Activated T-cell treated with anti-CD3 and anti-CD28 coated beads for 48 hours (primary cell): ENCODE data around the gene NRXN3.

Experiments used
- DNase-seq: peaks from one replicate; pipeline ENCODE4 v3.0.0-alpha.2; 2020; ENCODE audit warnings: low read depth

The NRXN3 gene

DNA sequence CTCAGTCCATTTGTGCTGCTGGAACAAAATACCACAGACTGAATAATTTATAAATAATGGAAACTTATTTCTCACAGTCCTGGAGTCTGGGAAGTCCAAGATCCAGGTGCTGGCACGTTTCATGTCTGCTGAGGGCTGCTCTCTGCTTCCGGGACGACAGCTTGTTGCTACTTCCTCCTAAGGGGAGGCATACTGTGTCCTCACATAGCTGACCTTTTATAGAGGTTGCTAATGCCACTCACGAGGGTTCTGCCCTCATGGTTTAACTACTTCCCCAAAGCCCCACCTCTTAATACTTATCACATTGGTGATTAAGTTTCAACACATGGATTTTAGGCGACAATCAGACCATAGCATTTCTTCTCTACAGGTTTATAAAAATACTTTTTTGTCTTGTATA lies 411.1 kb downstream of the NRXN3 start:
- no peak for DNase-seq

DNA sequence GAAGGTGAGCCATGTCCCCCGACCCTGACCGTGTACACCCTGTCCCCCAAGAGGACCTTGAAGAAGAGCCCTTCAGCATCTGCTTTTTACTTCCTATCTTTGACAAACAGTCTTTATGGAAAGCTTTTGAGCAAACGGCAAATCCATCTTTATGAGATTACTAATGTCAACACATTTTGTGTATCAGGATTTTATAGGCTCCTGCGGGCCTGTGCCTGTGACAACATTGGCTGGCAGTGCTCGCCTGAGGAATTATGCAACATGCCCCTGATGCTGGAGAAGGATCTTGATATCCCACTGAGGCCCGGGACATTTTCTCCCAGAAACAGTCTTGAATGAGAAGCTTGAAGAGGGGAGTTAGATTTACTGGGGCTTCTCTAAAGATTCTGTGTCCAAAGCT lies 416.5 kb downstream of the NRXN3 start:
- DNase-seq = no peak

DNA sequence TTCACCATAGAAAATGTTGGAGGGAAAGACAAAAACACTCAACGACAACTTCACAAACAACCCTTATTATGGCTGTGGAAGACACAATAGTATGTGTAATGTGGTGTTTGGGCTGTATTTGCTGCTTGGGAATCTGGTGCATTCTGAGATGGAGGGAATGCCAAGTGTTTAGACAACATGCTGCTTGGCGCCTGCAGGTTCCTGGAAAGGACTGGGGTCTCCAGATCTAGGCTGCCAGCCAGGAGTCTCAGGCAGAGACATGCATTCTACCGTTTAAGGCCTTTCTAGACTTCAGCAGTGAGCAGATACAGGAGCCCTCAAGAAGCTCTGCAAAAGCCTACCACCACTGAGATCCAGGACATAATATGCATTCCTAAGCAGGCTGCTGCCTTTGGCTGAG lies 418.7 kb downstream of the NRXN3 start:
- no peak for DNase-seq

DNA sequence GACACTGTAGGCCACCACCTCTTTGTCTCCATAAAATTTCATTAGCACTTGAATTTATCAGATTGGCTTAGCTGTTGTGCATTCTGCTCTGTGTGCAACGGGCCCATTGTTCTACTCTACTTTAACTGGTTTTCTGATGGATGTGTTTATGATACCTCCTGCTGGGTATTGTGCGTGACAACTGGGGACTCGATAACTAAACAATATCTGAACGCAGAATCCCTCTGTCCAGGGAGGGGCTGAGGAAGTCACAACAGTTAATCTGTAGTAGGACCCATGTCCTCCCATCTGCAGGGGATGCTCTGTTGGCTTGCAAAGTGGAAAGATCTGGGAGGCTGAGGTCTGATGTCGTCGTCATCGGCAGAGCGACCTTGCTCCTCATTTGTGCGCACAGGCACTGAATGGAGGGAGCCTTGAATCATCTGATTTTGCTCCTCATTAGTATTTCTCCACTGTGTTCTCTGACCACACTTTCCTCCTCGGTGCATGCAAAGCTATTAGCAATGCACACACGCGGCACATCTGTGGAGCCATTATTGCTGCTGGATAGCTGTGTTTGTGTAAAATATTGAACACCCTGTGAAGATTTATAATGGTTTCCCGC lies 422.5 kb downstream of the NRXN3 start:
- DNase-seq = no peak

DNA sequence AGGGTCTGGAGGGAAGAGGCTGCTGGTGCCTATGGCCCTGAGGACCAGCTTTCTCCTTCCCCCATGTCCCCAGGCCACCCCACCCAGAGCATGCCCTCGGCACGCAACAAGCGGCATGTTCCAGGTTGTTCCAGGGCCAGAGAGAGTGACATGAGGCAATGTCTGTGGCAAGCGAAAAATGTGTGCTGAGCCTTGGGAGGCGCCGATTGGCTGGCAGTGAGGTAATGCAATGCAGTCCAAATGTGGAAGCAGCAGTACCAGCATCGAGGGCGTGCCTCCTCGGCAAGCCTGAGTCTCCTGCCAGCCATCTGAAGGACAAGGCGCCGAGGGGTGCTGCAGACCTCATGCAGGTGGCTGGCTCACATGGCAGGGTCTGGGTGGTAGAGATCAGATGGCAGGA lies 423.8 kb downstream of the NRXN3 start:
- DNase-seq = no peak

DNA sequence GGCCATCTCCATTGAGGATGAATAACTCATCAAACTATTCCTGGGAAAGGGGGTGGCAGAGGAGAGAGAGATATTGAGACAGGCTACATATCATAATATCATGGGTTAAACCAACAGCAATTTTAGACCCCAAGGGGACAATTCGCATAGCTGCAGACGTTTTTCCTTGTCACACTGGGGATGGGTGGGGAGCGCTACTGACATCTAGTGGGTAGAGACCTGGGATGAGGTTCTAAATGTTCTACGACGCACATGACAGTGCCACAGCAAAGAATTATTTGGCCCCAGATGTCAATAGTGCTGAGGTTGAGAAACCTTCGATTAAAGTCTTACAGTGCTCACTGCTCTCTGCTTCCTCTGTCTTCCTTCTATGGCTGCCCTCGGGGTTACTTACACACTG lies 425.6 kb downstream of the NRXN3 start:
- no peak for DNase-seq

DNA sequence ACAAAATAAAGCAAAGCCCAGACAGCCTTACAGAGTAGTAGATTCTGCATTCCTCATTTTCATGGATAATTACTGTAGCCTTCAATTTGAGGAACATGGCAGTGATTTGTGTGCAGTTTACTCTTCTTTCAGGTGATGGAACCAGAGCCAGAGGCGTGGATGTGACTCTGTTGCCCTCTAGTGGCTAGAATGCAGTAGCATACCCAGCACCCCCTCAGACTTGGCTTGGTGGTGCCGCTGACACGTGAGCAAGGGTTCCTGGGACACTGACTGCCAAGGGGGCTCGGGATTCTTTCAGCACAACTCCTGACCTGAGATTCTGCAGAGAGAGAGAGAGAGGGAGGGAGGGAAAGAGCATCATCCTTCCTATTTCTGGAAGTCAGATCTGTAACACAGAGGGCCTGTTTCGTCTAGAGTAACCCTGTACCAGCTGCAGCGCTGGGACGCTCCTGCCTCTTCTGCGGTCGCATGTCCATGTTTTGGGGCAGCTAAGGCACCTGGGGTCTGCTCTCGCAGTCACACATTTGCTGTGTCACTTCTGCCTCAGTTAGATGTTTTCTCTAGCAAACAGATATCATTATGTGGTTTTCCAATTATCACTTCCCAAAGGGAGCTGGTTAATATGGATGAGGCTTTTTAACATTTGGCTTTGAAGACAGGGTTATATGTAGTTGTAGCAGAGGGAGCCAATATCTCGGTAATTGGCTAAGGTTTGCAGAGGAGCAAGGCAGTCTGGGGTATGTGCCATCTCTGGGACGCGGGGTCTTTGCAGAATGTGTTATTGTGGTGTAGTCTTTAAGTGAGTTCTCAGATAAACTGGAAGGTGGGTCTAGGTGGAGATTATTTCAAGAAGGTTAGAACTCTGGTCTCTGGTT lies 428.1 kb downstream of the NRXN3 start:
- DNase-seq = peak; percentile 16

DNA sequence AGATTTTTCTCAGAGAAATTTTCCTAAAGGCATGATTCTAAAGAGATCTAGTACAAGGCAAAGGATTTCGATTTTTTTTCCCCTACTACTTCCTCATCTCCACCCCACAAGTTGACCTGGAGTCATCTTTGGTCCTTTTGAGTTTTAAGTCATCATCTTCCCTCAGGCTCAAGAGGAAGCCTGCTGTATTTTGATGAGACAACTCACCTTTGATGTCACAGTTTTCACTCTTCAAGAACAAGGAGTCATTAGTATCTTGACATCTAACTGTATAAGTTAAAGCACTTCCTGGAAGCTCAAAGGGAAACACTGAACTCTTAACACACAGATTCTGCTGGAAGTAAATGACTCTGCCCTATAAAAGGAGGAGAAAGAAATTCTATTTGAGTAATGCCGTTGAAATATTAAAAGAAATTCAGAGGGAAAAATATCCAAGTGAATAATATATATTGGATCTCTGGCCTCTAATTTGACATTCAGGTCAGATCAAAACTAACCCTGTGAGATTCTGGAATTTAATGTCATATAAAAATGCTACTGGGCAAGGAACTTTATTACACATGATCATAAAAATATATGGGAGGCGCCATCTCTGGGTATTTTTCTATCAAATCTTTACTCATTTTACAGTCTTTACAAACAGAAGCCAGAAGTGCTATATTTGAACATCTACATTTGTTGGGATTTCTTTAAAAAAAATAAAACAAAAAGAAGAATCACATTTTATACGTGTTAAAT lies 435.0 kb downstream of the NRXN3 start:
- DNase-seq = no peak

DNA sequence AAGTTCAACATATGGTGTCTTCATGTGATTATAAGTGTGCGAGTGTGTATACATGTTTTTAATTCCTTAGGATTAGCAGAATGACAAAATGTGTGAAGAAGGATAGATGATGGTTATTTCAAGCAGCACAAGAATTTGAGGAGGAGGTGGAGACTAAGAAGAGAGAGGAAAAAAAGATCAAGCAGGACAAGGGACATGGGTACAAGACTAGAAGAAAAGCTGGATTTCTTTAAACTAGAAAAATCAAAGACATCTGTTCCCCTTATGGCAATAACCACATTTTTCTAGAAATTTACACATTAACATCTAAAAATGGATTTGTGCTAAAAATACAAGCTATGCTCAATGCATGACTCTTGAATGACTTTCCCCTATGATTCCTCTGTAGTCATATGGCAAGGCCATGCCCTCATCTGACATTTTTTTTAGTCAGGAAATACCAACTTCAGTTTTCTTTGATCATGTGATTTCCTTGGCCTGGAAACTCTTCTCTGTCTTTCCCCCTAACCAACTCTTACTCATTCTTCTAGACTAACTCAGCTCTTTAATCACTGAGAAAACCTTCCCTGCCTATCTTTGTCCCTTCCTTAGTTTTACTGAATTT lies 435.8 kb downstream of the NRXN3 start:
- DNase-seq = no peak

DNA sequence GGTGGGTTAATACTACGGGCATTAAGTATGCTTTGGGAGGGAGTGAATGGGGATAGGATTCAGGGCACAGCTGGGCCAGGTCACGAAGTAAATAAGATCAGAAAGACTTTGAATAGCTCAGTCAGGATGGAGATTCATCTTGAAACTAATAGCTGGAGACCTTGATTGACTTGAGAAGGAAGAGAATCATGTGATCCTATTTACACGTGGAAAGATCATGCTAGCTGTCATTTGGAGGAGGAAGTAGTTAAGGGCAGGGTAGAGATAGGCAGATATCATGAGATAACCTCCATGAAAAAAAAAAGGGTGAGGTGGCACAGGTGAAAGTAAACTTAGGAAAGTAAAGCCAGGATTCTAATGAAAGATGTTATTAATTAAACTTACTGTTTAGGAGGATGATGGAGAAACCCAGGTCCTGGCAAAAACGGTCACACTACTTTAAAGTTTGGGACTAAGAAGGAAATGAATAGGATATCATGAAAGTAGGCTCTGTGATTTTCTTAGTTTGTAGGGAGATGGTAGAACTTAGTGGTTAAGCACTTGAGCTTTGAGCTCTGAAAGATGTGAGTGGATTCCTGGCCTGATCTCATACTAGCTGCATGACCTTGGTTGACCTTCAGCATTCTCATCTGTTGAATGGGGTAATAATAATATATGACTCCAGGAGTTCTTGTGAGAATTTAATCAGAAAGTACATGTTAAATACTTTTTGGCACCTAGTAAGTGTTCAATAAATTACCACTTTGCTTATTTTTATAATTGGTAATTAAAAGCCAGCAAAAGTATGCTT lies 439.0 kb downstream of the NRXN3 start:
- no peak for DNase-seq

DNA sequence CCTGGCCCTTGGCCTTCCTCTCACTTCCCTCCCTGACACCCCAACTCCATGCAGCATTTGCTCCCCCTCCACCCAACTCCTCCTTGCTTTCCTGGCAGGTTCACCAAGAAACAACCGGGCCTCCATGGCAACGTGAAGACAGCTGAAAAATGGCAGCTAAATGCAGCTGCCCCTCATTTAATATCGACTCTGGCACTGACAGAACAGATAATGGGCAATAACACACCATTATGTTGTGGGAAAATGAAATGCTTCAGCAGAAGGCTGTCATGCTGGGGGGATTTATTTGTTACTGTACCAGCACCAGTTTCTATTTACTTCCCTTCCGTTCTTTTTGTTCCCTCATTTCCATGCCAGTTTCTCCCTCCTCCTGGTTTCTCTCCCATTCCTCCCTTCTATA lies 440.8 kb downstream of the NRXN3 start:
- no peak for DNase-seq

DNA sequence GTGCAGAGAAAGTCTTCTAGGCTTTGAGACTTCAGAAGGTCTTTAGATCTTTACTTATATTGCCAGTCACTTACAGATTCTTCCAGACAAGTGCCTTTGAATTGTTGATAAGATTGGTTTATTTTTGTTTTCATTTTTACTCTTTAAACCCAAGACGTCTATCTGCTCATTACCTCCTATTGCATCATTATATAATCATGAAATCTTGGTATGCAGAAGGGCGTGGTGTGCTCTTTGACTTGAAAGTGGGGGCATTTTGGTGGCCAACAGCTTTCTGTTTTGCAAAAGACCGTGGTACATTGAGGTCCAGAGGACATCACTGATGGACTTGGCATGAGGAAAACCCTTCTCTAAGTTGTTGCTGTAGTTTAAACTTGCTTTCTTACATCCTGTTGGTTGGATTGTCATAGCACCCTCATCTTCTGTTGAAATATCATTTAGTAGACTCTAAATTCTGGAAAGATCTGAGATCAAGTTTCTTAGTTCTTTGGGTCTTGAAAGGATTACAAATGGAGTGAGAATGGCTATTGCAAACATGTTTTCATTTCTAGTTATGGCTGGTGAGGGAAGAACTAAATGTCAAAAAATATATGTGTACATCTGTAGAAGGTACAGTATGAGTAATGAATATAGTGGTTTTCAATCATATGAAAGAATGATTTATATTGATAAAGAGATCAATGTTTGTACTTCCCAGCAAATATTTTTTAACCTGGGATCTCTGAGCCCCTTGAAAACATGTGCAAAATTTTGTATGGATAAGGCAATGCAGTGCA lies 441.8 kb downstream of the NRXN3 start:
- no peak for DNase-seq

DNA sequence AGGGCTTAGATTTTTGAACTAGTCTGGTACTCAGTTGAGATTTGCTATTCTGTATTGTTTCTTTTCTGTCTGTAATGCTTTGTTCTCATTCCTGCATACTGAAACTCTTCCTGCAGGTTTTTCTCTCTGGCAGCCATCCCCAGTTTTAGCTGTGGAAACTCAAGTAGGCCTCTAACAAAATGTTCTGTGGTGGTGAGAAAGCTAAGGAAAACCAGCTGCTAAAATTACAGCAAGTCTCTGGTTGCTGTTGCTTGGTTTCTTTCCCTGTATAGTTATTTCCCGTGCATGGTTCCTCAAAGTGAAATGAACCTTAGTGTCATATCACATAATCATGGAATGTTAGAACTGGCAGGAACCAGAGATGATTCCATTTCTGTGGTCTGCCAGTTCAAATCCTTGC lies 442.5 kb downstream of the NRXN3 start:
- DNase-seq = no peak

DNA sequence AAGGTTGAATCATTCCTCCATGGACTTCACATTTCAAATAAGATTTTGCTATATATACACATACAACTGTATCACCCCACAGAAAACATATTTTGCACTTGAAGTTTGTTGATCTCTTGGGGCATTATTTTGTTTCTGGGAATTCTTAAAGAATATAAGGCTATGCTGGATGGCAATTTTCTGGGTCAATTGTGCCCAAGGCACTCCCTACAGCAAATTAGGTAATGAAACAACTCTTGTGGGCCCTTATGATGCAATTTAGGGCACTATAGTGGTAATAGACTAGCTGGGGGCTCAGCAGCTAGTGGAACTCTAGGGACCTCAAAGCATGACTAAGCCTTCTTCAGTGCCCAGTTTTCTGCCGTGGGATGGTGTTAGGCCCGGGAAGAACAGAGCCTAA lies 444.4 kb downstream of the NRXN3 start:
- DNase-seq = no peak

DNA sequence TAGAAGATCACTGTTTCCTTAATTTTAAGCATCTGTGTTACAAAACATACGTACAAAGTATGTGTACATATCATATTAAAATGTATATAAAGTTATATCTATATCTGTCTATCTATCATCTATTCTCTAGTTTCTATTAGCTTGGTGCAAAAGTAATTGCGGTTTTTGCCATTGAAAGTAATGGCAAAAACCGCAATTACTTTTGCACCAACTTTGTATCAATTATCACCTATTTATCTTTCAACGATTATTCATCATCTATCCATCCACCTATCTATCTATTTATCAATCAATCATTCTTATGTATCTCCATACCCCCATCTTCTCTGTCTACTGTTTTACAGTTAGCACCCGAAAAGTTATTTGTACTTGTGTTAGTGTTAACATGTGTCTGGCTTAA lies 447.6 kb downstream of the NRXN3 start:
- no peak for DNase-seq

DNA sequence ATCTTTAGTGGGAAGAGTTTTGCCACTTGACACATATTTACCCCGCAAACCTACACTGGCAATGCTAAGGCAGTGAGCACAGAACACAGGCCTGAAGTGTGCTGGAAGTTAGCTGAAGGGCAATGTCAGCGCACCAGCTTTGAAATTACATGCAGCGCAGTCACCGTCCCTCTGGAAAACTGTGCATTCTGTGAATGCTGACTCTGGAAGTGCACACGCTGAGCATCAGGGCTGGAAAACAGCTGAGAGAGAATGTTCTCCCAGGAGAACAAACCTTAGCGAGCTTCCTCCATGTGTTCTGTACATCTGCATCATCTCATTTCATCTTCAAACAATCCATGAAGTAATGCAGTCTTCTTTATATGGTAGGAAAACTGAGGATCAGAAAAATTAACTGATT lies 448.2 kb downstream of the NRXN3 start:
- no peak for DNase-seq

DNA sequence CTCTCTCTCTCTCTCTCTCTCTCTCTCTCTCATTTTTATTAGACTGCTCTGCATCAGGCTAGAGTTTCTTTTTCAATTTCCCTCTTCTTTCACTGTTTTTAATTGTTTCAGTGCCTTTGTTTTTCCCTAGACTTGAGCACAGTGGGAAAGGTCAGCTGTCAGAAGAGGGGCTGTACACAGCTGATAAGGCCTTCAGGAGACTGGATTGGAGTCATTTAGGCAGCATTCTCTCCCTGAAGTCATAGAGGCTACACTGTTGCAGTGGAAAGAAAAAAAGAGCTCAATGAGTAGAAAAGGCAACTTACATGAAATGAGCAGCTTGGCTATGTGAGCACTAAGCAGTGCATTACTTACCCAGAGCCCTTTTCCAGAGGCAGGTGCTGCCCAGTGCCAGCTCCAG lies 456.9 kb downstream of the NRXN3 start:
- DNase-seq = no peak

DNA sequence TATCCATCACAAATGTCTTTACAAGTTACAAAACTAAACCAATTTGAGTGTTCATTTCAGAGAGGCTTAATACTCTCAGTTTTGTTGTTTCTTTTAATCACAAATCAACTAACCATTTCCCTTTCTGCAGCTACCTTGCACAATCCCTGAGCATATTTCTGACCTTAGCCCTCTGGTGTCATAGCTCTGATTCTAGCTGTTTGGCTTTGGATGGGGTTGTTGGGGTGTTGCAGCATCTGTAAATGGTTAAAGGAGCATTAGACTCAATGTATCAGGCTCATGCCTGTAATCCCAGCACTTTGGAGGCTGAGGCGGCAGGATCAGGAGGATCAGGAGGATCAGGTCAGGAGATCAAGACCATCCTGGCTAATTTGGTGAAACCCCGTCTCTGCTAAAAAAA lies 461.4 kb downstream of the NRXN3 start:
- DNase-seq = no peak

DNA sequence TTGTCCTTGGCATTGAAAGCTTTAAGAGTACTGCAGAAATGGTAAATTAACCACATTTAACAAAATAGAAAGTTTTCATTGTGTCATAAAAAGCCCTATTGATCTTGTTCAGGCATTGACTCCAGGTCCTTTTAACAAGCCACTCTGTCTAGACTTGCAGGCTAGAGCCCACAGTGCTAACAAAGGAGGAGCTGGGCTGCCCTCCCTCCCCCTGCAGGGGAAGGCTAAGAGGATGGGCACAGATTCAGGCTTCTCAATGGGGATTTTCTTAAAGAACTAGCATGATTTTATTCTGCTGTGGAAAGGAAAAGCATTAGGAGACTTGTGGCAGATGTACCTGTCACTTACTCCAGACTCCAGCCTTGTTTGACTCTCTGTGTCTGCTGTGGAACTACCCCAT lies 463.6 kb downstream of the NRXN3 start:
- no peak for DNase-seq

DNA sequence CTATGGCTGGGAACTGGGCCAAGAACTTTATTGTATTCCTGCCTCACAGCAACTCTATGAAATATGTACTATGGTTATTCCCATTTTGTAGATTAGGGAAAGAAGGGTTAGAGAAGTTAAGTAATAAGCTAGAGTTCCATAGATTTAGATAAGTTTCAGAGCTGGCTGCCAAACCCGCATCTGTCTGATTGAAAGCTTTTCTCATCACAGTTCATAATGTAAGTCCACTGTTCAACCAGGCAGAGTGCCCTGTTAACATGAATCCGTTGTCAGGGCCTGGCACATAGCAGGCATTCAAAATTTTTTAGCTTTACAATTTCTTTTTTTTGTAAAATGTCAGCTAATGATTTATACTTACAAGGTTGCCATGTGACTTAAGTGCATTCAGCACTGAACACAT lies 467.3 kb downstream of the NRXN3 start:
- DNase-seq = no peak

DNA sequence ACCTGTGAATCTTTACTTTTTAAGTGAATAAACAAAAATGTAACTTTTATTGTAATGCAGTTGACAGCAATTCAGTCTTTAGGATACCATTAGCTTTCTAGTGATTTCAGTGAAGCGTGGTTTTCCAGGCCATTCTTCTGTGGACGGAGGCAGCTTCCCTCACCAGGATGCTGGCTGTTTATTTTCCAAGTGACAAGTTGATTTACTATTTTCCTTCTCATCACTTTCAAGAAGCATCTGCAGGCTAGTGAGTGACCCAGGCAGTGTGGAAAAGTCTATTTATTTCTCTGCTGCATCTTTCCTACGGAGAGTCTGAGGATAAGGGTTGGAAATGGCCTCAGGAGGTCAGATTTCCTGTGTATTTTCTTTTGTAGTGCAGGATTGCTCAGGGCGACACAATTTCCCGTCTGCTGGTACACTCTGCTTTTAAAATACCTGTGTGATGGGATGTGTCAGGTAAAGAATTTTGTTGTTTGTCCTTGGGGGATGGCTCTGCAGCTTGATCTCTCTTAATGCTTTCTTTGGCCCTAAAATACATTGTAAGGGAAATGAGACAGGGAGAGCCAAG lies 467.8 kb downstream of the NRXN3 start:
- no peak for DNase-seq
